NCI-H2227 (cell line): Measurements from ENCODE around the gene SLC22A1.
"Not testable (repeated sequence)": the region's sequence is repeated elsewhere in the genome, so short reads cannot be mapped to it uniquely, and the experiment has no call there.

ENCODE experiments used
- DNase-seq: peaks from one replicate; lab custom pipeline; 2025; ENCODE audit not compliant: unreplicated experiment; lab: John Stamatoyannopoulos, UW

SLC22A1 gene

GRCh38 chr6:160137130-160137988, 15.7 kb downstream of the SLC22A1 start:
- DNase-seq = no peak

DNA sequence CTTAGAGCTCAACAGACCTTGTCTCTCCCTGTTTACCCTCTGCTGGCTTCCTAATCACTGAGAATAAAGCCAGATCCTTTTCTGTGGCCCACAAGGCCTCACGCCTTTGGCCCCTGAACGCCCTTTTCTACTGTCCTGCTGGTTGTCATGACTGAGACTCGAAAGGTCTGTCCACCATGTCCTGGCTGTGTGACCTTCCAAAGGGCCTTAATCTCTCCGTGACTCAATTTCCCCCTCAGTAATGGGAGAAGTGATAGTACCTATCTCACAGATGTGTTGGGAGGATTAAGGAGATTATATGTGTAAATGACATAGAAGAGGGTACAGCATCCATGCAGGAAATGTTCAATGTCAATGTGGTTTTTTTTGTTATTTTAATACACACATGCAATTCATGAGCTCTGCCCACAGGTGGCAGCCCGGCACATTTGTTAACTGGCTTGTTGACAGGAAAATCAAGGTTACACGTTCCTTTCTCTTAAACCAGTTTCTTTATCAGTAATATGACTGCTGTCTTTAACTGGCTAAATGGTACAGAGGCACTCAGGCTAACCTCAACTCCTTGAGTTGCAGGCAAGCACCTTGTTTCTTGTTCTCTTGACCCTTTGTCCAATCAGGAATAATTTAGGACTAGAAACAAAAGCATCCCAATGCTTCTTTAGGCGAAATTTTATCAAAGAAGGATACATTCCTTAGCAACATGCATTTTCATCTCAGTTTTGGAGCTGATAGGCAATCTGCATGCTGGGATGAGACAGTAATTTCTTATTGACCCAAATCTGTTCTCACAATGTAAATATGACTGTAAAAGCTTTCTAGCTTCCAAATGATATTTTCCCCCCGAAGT, 16.6 kb downstream of the SLC22A1 start:
- DNase-seq = peak; percentile 27

- no peak for DNase-seq
Measured at GRCh38 chr6:160138839-160139419, 17.3 kb downstream of the SLC22A1 start.

- no peak for DNase-seq
Measured at GRCh38 chr6:160139420-160139851, 17.8 kb downstream of the SLC22A1 start.

- not testable (repeated sequence) for DNase-seq
Measured at GRCh38 chr6:160140493-160140892, 18.9 kb downstream of the SLC22A1 start.

GRCh38 chr6:160141001-160141726, 19.5 kb downstream of the SLC22A1 start:
- DNase-seq = no peak

GRCh38 chr6:160142115-160142715, 20.6 kb downstream of the SLC22A1 start:
- no peak for DNase-seq

DNA sequence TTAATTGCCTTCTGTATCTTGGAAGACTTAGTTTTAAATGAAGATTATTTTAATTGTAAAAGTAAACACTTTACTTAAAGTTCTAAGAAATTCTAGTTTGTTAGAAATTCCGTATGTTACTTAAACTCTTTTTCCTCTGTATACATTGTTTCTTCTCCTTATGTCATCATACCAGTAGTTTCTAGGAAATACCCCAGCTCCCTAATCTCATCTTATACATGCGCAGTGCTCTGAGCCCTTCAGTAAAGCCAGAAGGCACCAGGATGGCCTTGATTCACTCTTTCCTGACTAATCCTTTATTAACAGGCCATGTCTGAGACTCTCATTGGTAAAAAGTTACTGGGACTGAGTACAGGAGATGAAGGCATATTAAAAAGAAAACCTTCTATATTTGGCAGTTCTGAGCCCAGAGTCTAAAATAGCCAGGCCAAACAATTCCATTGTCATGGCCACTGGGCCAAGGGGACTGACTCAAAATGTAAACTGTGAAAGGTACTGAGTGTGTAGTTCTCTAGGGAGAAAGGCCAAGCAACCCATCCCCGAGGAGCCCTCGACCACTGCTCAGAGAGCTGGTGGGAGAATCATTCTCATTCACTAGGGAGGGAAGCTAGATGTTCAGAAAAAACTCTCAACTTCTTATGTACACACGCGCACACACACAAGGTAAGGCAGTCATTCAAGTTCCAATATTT, 25.0 kb downstream of the SLC22A1 start:
- DNase-seq = no peak

DNA sequence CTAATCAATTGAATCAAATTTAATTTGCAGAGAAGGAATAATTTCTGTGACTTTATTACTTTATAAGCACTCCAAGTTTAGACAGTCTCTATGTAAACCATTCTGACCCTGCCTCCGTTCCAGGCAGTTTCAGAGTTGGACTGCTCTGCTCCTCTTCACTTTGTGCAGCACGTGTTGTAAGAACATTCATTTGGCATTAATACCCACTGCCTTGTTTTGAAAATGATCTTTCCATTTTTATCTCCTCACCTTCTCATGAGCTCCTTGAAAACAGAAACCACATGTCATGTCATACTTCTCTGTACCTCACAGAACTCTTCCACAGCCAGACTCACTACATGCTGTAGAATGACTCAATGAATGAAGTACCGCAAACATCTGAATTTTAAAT, 25.5 kb downstream of the SLC22A1 start:
- DNase-seq = no peak

DNA sequence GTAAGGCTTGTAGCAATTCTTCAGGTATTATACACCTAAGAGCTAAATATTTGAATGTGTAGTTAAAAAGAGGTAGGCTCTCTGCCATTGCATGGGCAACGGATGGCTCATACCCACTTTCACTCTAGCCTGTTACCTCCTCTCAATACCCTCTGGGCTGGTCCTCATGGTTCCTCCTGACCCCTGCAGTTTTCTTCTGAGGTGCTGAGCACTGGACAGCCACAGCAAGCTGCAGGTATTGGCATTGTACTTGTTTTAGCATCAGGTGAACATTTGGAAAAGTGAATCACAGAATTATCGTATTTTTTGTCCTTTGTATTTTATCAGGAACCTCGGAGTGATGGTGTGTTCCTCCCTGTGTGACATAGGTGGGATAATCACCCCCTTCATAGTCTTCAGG, 32.9 kb downstream of the SLC22A1 start:
- no peak for DNase-seq

DNA sequence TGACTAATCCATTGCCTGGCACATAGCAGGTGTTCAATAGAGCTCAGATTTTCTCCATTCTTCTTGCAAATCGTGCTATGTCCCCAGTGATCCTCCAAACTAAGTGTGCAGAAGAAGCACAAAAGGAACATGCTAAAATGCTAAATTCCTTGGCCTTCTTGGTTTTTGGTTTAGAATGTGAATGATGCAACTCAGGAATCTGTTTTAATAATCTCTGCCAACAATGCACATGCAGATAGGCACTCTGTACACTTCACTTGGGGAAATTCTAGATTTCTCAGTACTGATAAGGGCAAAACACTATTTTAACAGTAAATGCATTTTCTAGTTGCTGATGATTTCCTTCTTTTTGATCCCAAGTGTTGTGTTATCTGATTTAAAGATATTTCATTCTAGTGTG, 35.2 kb downstream of the SLC22A1 start:
- DNase-seq = no peak

GRCh38 chr6:160160450-160160849, 38.8 kb downstream of the SLC22A1 start:
- no peak for DNase-seq

DNA sequence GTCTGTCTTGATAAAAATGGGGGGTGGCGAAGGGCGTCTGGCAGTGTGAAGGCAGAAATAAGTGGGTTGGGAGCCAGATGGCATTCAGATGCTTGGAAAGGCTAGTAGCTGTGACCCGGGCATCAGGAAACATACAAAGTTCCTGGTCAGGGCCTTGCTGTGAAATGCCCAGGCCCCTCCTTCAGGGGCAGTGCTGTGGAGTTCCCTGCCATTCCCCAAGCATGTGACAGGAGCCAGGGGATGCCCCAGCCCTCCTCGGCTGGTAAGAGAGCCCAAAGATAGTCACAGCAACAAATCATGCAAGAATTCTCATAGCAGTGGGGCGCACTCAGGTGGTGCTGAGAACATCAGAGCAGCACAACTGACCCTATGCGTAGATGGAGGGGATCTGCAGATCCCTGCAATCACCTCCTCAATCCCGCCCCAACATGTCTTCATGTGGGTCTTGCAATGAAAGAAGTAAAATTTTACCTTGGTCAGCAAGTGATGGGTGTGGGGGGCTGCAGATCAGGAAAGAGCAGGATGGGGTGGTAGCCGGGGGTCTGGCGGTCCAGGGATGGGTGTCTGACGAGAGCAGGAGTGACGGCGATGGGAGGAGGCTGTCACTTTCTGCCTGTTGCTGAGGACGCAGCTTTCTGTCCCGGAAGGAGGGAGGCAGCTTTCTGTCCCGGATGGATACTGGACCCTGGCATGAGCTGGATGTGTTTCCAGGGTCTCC, 39.5 kb downstream of the SLC22A1 start:
- no peak for DNase-seq

- DNase-seq = peak; percentile 30
Measured at GRCh38 chr6:160161647-160161986, 40.0 kb downstream of the SLC22A1 start.

GRCh38 chr6:160162030-160162566, 40.5 kb downstream of the SLC22A1 start:
- no peak for DNase-seq

DNA sequence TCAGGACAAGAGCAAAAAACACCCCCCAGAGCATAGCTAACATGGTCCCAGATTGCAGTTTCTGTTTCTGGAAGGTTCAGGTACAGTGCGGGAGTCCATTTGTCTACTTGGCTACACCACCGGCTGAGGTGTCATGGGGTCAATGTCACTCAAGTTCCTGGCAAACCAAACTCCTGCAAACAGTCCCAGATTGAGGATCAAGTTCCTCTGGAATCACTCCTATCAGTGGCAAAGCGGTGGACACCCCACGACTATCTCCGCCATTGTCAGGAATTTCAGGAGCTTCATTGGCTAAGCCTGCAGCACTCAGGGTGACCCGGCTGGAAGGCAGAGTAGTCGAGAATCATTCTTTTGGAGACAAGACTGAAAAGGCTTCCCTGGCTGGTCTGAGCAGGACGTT, 41.8 kb downstream of the SLC22A1 start:
- DNase-seq = no peak

DNA sequence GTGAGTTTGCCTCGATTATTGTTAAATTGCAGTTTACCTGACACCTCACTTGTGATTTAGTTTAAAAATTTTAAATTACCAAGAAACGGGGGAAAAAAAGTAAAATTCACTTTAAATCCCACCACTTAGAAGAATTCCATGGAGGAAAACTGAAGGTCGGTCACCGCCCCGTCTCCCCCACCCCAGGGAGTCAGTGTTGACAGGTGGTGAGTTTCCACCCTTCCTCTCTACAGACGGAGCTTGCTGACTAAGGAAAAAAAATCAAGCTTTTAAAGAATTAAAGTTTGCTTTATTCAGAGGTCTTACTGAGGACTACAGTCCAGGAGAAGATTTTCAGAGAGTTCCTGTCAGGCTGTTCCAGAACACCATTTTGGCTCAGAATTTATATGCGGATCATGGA, 42.3 kb downstream of the SLC22A1 start:
- no peak for DNase-seq

DNA sequence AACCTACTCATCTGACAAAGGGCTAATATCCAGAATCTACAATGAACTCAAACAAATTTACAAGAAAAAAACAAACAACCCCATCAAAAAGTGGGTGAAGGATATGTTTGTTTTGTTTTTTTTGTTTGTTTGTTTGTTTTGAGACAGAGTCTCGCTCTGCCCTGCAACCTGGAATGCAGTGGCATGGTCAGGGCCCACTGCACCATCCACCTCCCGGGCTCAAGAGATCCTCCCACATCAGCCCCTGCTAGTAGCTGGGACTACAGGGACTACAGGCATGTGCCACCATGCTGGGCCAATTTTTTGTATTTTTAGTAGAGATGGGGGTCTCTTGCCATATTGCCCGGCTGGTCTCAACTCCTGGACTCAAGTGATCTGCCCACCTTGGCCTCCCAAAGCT, 44.3 kb downstream of the SLC22A1 start:
- DNase-seq = not testable (repeated sequence)
